PC-3 (cell line): ENCODE data around the gene TEAD1. TPM values are rescaled to one million over a fixed set of nuclear protein-coding genes. Genes with fewer than 3 reads are reported as not detected.

Source experiments
- ATAC-seq: fragments of 200-7000 bp; cut with Tn5 transposase; 2 replicates; pipeline ENCODE4 v1.9.1; 2020; ENCODE audit warnings: mild to moderate bottlenecking, moderate library complexity
- BruUV-seq: library from RNA; stranded (reverse); fragments of 400-500 nt; replicated peaks from 2 replicates; lab custom pipeline; 2021; lab: Mats Ljungman, UMichigan
- CTCF ChIA-PET: fragments of 300-600 bp; sonication (Branson Sonifier 250); formaldehyde crosslinking; loops from one replicate; lab custom pipeline; 2022; ENCODE audit warnings: antibody characterized with exemption; lab: Charles Lee
- POLR2A ChIA-PET: fragments of 300-600 bp; sonication (Branson Sonifier 250); formaldehyde crosslinking; loops from one replicate; lab custom pipeline; 2022; ENCODE audit warnings: antibody characterized with exemption; ENCODE audit not compliant: unreplicated experiment; lab: Charles Lee
- DNase-seq: peaks from one replicate; pipeline ENCODE4 v3.0.0-alpha.2; 2015
- H2AFZ ChIP-seq: fragments of 300-600 bp; sonication (generic); 2 replicates; pipeline ENCODE4 v1.6.0; 2016; ENCODE audit warnings: antibody characterized with exemption, low read length
- H3F3A ChIP-seq: fragments of 300-600 bp; sonication (generic); one replicate; pipeline ENCODE4 v1.6.0; 2017; ENCODE audit warnings: antibody characterized with exemption, low read length, control low read depth, mild to moderate bottlenecking; ENCODE audit not compliant: unreplicated experiment
- H3K27ac ChIP-seq: fragments of 300-600 bp; sonication (generic); 2 replicates; pipeline ENCODE4 v1.5.1; 2016; ENCODE audit warnings: mild to moderate bottlenecking, low read length
- H3K27me3 ChIP-seq: fragments of 300-600 bp; sonication (generic); 2 replicates; pipeline ENCODE4 v1.6.1; 2016; ENCODE audit warnings: low read length, mixed read lengths
- H3K36me3 ChIP-seq: fragments of 300-600 bp; sonication (generic); 2 replicates; pipeline ENCODE4 v1.6.1; 2016; ENCODE audit warnings: low read depth, mixed run types, low read length, mixed read lengths
- H3K4me1 ChIP-seq: fragments of 300-600 bp; sonication (generic); 2 replicates; pipeline ENCODE4 v1.5.1; 2016; ENCODE audit warnings: low read length; ENCODE audit not compliant: insufficient read depth
- H3K4me2 ChIP-seq: fragments of 300-600 bp; sonication (generic); 2 replicates; pipeline ENCODE4 v1.6.0; 2016; ENCODE audit warnings: low read length
- H3K4me3 ChIP-seq: fragments of 300-600 bp; sonication (generic); 2 replicates; pipeline ENCODE4 v1.5.1; 2016; ENCODE audit warnings: mild to moderate bottlenecking, low read length, mixed read lengths
- H3K79me2 ChIP-seq: fragments of 300-600 bp; sonication (generic); 2 replicates; pipeline ENCODE4 v1.6.1; 2017; ENCODE audit warnings: low read length, mixed read lengths
- H3K9ac ChIP-seq: fragments of 300-600 bp; sonication (generic); 2 replicates; pipeline ENCODE4 v1.6.0; 2016; ENCODE audit warnings: mild to moderate bottlenecking, low read length
- H3K9me2 ChIP-seq: fragments of 300-600 bp; sonication (generic); replicated peaks from 2 replicates; pipeline ENCODE4 v1.6.1; 2016; ENCODE audit warnings: mixed run types, low read length, mixed read lengths
- H3K9me3 ChIP-seq: fragments of 300-600 bp; sonication (generic); 2 replicates; pipeline ENCODE4 v1.6.1; 2016; ENCODE audit warnings: low read length, mixed read lengths
- H4K20me1 ChIP-seq: fragments of 300-600 bp; sonication (generic); 2 replicates; pipeline ENCODE4 v1.6.1; 2016; ENCODE audit warnings: low read length, mixed read lengths
- EZH2 ChIP-seq: fragments of 300-600 bp; sonication (generic); IDR thresholded peaks from one replicate; pipeline ENCODE4 v1.6.1; 2017; ENCODE audit warnings: antibody characterized with exemption, mild to moderate bottlenecking, low read length; ENCODE audit not compliant: unreplicated experiment
- EZH2phosphoT487 ChIP-seq: fragments of 300-600 bp; sonication (generic); IDR thresholded peaks from 2 replicates; pipeline ENCODE4 v1.6.1; 2018; ENCODE audit warnings: mild to moderate bottlenecking, antibody characterized with exemption, low read length, borderline replicate concordance
- intact Hi-C: fragments of 100-400 bp; cut with micrococcal nuclease; formaldehyde crosslinking; loops from 2 replicates; pipeline ENCODE4 v1.9.0; 2023
- total RNA-seq: library from RNA; depleted of rRNA; stranded (reverse); fragments of >200 nt; gene quantifications from 2 replicates; pipeline ENCODE4 v1.2.3, GENCODE V29; 2014
- TF ChIP-seq, protein P1 (sequence below): fragments of 300-600 bp; sonication (generic); conservative IDR thresholded peaks from 2 replicates; pipeline ENCODE4 v1.5.1; 2017; ENCODE audit warnings: antibody characterized with exemption, low read depth, mild to moderate bottlenecking, low read length

The TEAD1 gene
- total RNA-seq, 1 experiment from 2014 or later: 70.2 TPM

GRCh38 chr11:12801976-12802375 lies 127.8 kb downstream of the TEAD1 start:
- H3K9me3 ChIP-seq: no peaks in the 10 kb centered on the region
- H3K9ac ChIP-seq: peak overlapping the region; percentile 51
- H4K20me1 ChIP-seq: no peaks in the 10 kb centered on the region
- no peak overlapping the region; the same call in 1 of the 2 replicates for H3K4me3 ChIP-seq
- ChIA-PET CTCF (interaction anchor here (0.5 kb wide), 1 partner anchor 160 kb away, joined by 5 read pairs; no protein-coding TSS in a partner anchor), POLR2A (interaction anchor here (0.6 kb wide), 2 partner anchors 78 to 117 kb away, joined by 4 to 5 read pairs; no protein-coding TSS in a partner anchor)
- DNase-seq: peak; percentile 38
- BruUV-seq: no TSS peak
- H2AFZ ChIP-seq: no peak overlapping the region
- no peaks in the 10 kb centered on the region for H3K27me3 ChIP-seq
- H3K36me3 ChIP-seq: no peaks in the 10 kb centered on the region
- H3K4me1 ChIP-seq: peaks cover 60% of the 10 kb centered on the region
- no peak for ATAC-seq
- H3K27ac ChIP-seq: peak overlapping the region; percentile 93
- intact Hi-C loops: loop anchor here (1.0 to 5.0 kb wide), 3 partner anchors 77 to 109 kb away; no protein-coding TSS in a partner anchor
- H3K9me2 ChIP-seq: no peaks in the 10 kb centered on the region
- peak overlapping the region; percentile 79 for H3K4me2 ChIP-seq
- peaks cover 90% of the 10 kb centered on the region for H3K79me2 ChIP-seq
- H3F3A ChIP-seq: peaks cover 4% of the 10 kb centered on the region
- TF ChIP-seq, protein P1, sequence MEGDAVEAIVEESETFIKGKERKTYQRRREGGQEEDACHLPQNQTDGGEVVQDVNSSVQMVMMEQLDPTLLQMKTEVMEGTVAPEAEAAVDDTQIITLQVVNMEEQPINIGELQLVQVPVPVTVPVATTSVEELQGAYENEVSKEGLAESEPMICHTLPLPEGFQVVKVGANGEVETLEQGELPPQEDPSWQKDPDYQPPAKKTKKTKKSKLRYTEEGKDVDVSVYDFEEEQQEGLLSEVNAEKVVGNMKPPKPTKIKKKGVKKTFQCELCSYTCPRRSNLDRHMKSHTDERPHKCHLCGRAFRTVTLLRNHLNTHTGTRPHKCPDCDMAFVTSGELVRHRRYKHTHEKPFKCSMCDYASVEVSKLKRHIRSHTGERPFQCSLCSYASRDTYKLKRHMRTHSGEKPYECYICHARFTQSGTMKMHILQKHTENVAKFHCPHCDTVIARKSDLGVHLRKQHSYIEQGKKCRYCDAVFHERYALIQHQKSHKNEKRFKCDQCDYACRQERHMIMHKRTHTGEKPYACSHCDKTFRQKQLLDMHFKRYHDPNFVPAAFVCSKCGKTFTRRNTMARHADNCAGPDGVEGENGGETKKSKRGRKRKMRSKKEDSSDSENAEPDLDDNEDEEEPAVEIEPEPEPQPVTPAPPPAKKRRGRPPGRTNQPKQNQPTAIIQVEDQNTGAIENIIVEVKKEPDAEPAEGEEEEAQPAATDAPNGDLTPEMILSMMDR: no peak
- no peak for TF ChIP-seq EZH2
- no peak for TF ChIP-seq EZH2phosphoT487

DNA sequence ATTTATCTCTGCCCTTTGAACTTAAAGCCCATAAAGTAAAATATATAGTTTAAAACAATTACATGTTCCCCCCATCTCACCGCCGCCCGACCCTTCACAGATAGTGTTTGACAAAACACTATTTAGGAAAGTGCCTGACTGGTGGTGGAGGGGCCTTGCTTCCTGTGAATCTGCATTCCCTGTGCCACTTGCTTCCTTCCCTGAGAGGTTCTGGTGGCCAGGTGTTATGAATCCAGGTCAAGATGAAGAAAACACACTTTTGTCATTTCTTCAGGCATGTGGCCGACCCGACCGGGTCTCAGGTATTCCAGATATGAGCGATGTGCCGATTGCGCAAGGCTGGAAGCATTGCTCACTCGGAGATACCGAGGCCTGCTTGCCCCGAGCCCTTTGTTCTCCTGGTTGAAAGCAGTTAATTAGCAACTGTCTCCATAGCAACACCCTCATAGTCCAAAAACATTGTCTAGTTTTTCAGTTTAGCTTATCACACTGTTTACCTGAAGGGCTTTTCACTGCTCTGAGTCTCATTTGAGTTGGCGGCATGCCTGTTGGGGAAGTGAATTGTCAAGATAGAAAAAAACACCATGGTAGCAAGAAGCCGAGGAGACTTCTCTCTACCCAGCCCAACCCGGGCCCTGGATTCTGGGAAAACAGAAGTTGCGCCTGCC lies 128.3 kb downstream of the TEAD1 start:
- Histone ChIP-seq H3F3A (peaks cover 4% of the 10 kb centered on the region), H3K4me1 (peaks cover 60% of the 10 kb centered on the region), H3K9me3 (no peaks in the 10 kb centered on the region), H2AFZ (peak overlapping the region; percentile 43; the same call in 1 of the 2 replicates), H3K9me2 (no peaks in the 10 kb centered on the region), H3K9ac (peak overlapping the region; percentile 63), H4K20me1 (no peaks in the 10 kb centered on the region), H3K36me3 (no peaks in the 10 kb centered on the region), H3K27me3 (no peaks in the 10 kb centered on the region), H3K4me3 (peak overlapping the region; percentile 40), H3K4me2 (peak overlapping the region; percentile 79), H3K27ac (peak overlapping the region; percentile 93), H3K79me2 (peaks cover 91% of the 10 kb centered on the region)
- DNase-seq (peak; percentile 95), ATAC-seq (peak; percentile 66)
- BruUV-seq: no TSS peak
- TF ChIP-seq EZH2phosphoT487 (no peak), EZH2 (no peak)
- TF ChIP-seq, protein P1: no peak
- ChIA-PET CTCF (interaction anchor here (0.7 kb wide), 2 partner anchors 361 to 471 kb away, joined by 3 read pairs; no protein-coding TSS in a partner anchor), POLR2A (interaction anchor here (0.6 to 0.7 kb wide), 4 partner anchors 27 to 166 kb away, joined by 4 to 13 read pairs (median 5); no protein-coding TSS in a partner anchor)
- intact Hi-C loops: loop anchor here (1.0 to 5.0 kb wide), 3 partner anchors 78 to 109 kb away; no protein-coding TSS in a partner anchor
